LNCaP clone FGC (cell line): ENCODE data around the gene TTLL10.

Experiments
- DNase-seq: peaks from one replicate; pipeline ENCODE4 v3.0.0-alpha.2; 2011; ENCODE audit warnings: low read depth
- H3K4me3 ChIP-seq: 2 replicates; pipeline ENCODE4 v1.5.1; 2011; ENCODE audit warnings: mild to moderate bottlenecking, low read depth, low read length, control low read depth
- CTCF ChIP-seq: IDR thresholded peaks from 2 replicates; pipeline ENCODE4 v1.5.1; 2012; ENCODE audit warnings: mild to moderate bottlenecking; ENCODE audit not compliant: control insufficient read depth, insufficient read depth; ENCODE audit errors: extremely low read depth

The TTLL10 gene

GRCh38 chr1:1231400-1232207 lies 57.9 kb downstream of the TTLL10 start, which contains the start of gene SDF4:
TSS of gene SDF4 (minus strand) at chr1:1232001. CDS start at chr1:1228772, 3,229 bp downstream.
- no peak for TF ChIP-seq CTCF

GRCh38 chr1:1232208-1232795 lies 58.6 kb downstream of the TTLL10 start, which contains the start of gene B3GALT6:
TSS of gene B3GALT6 (plus strand) at chr1:1232237. CDS start at chr1:1232279, 42 bp downstream.
- TF ChIP-seq CTCF, result no peak

More at GRCh38 chr1:1231400-1232207, 57.9 kb downstream of the TTLL10 start, which contains the start of gene SDF4:
- peak within 1 kb of the TSS; percentile 87 for H3K4me3 ChIP-seq
- peak; percentile 81 for DNase-seq

GRCh38 chr1:1232796-1233566 lies 59.3 kb downstream of the TTLL10 start:
- TF ChIP-seq CTCF, result no peak
- H3K4me3 ChIP-seq, result peak overlapping the region; percentile 24
- DNase-seq, result no peak

More at GRCh38 chr1:1232208-1232795, 58.6 kb downstream of the TTLL10 start, which contains the start of gene B3GALT6:
- no peak for DNase-seq
- peak within 1 kb of the TSS; percentile 87 for H3K4me3 ChIP-seq

GRCh38 chr1:1233567-1233892 lies 59.9 kb downstream of the TTLL10 start:
- TF ChIP-seq CTCF, result no peak
- H3K4me3 ChIP-seq, result peak overlapping the region; percentile 24

GRCh38 chr1:1234180-1234808 lies 60.6 kb downstream of the TTLL10 start:
- peak overlapping the region; percentile 24 for H3K4me3 ChIP-seq
- DNase-seq, result no peak
- TF ChIP-seq CTCF, result no peak

More at GRCh38 chr1:1233567-1233892, 59.9 kb downstream of the TTLL10 start:
- DNase-seq, result peak; percentile 47

- TF ChIP-seq CTCF, result no peak
- DNase-seq, result no peak
- no peak overlapping the region for H3K4me3 ChIP-seq
These were observed 61.5 kb downstream of the TTLL10 start for GRCh38 chr1:1235016-1235744.
